Keratinocyte (primary cell): ENCODE measurements around the gene ITPA. TPM values are rescaled to one million over a fixed set of nuclear protein-coding genes. Genes with fewer than 3 reads are reported as not detected.

Source experiments
- DNase-seq: peaks from one replicate; pipeline ENCODE4 v3.0.0-alpha.2; 2011; ENCODE audit warnings: low read depth, missing footprints, low spot score
- FAIRE-seq: peaks from 2 replicates; lab custom pipeline; 2011; peaks lifted over from hg19 to GRCh38; lab: Jason Lieb, UNC
- H2AFZ ChIP-seq: 2 replicates; pipeline ENCODE4 v1.6.0; 2012; ENCODE audit warnings: low read length, control low read depth, inconsistent platforms; ENCODE audit not compliant: control insufficient read depth
- H3K27ac ChIP-seq: 2 replicates; pipeline ENCODE4 v1.5.1; 2011; ENCODE audit warnings: low read length; ENCODE audit not compliant: control insufficient read depth, insufficient read depth
- H3K27me3 ChIP-seq: 3 replicates; pipeline ENCODE4 v1.6.0; 2011; ENCODE audit warnings: low read length; ENCODE audit not compliant: control insufficient read depth, insufficient read depth; ENCODE audit errors: extremely low read depth
- H3K36me3 ChIP-seq, 2 experiments: 2 replicates in 1 of 2; 3 replicates in 1 of 2; pipeline ENCODE4 v1.5.1; 2011; ENCODE audit warnings: low read length in 2 of 2, mild to moderate bottlenecking in 1 of 2; ENCODE audit not compliant: control insufficient read depth in 2 of 2, insufficient read depth in 2 of 2; ENCODE audit errors: extremely low read depth in 1 of 2
- H3K4me1 ChIP-seq: 3 replicates; pipeline ENCODE4 v1.5.1; 2011; ENCODE audit warnings: low read length; ENCODE audit not compliant: control insufficient read depth, insufficient read depth; ENCODE audit errors: extremely low read depth
- H3K4me2 ChIP-seq: 3 replicates; pipeline ENCODE4 v1.6.0; 2011; ENCODE audit warnings: low read depth, low read length; ENCODE audit not compliant: control insufficient read depth, insufficient read depth; ENCODE audit errors: extremely low read depth
- H3K4me3 ChIP-seq, 3 experiments: fragments of 200-600 bp in 1 of 3; sonication (generic) in 1 of 3; 2 replicates in 2 of 3; 3 replicates in 1 of 3; pipeline ENCODE4 v1.5.1; 2011 to 2016; ENCODE audit warnings: low read length in 3 of 3, mild to moderate bottlenecking in 3 of 3, control low read depth in 2 of 3, inconsistent platforms in 1 of 3, low read depth in 1 of 3, mixed read lengths in 1 of 3, mixed run types in 1 of 3, moderate library complexity in 1 of 3; ENCODE audit not compliant: control insufficient read depth in 2 of 3, insufficient read depth in 2 of 3; ENCODE audit errors: extremely low read depth in 1 of 3
- H3K79me2 ChIP-seq: 2 replicates; pipeline ENCODE4 v1.6.0; 2012; ENCODE audit warnings: low read length; ENCODE audit not compliant: control insufficient read depth, insufficient read depth
- H3K9ac ChIP-seq: 3 replicates; pipeline ENCODE4 v1.6.0; 2011; ENCODE audit warnings: low read length; ENCODE audit not compliant: control insufficient read depth, insufficient read depth; ENCODE audit errors: extremely low read depth
- H3K9me1 ChIP-seq: 3 replicates; pipeline ENCODE4 v1.6.0; 2011; ENCODE audit warnings: low read length; ENCODE audit not compliant: control insufficient read depth, insufficient read depth; ENCODE audit errors: extremely low read depth
- H3K9me3 ChIP-seq: 2 replicates; pipeline ENCODE4 v1.5.1; 2012; ENCODE audit warnings: low read depth, low read length; ENCODE audit not compliant: control insufficient read depth
- H4K20me1 ChIP-seq: 3 replicates; pipeline ENCODE4 v1.6.0; 2011; ENCODE audit warnings: low read length; ENCODE audit not compliant: control insufficient read depth, insufficient read depth; ENCODE audit errors: extremely low read depth
- EZH2 ChIP-seq: IDR thresholded peaks from one replicate; pipeline ENCODE4 v1.6.1; 2012; ENCODE audit warnings: inconsistent platforms, mild to moderate bottlenecking, low read length, moderate library complexity
- dilution Hi-C: fragments of 300-500 bp; cut with MboI; formaldehyde crosslinking; loops from one replicate; pipeline ENCODE4 v1.7.0; 2020; ENCODE audit warnings: low sequenced_read_pairs; ENCODE audit not compliant: extremely low pct_ligation_motif_present
- polyA plus RNA-seq, 5 experiments: library from polyadenylated mRNA; depleted of rRNA in 3 of 5; stranded (reverse) in 3 of 5; stranded (forward) in 1 of 5; unstranded in 1 of 5; fragments of >200 nt; gene quantifications; 1 replicate in 1 of 5; 2 replicates in 3 of 5; 3 replicates in 1 of 5; pipeline versions ENCODE4 v1.2.1 to v1.2.3, GENCODE V29; 2011 to 2012; ENCODE audit warnings: missing spikeins in 2 of 5, low read depth in 1 of 5, low replicate concordance in 1 of 5
- TF ChIP-seq, protein P1 (sequence below), 3 experiments: IDR thresholded peaks in 1 of 3; conservative IDR thresholded peaks in 1 of 3; optimal IDR thresholded peaks in 1 of 3; 2 replicates in 2 of 3; 3 replicates in 1 of 3; pipeline versions ENCODE3 to v1.5.1; 2011; ENCODE audit warnings: low read length in 3 of 3, mild to moderate bottlenecking in 3 of 3, moderate library complexity in 2 of 3, control low read depth in 1 of 3, inconsistent platforms in 1 of 3; ENCODE audit not compliant: insufficient read depth in 2 of 3; ENCODE audit errors: extremely low read depth in 1 of 3

ITPA gene
- polyA plus RNA-seq, 1 donor (not counting 4 experiments of a cell fraction or from before 2014, with no cell fraction given), result 40.5 TPM

- DNase-seq (no peak), FAIRE-seq (no peak)
- Histone ChIP-seq H3K79me2 (no peaks in the 10 kb centered on the region), H3K4me3 (peak overlapping the region in 1 of 3 experiments; percentile 29), H3K4me1 (no peaks in the 10 kb centered on the region), H3K9me1 (no peaks in the 10 kb centered on the region), H3K9ac (no peak overlapping the region), H3K4me2 (peak overlapping the region; percentile 67), H3K9me3 (no peaks in the 10 kb centered on the region), H3K27ac (no peak overlapping the region), H4K20me1 (no peaks in the 10 kb centered on the region), H3K36me3 (peaks cover 3 to 8% of the 10 kb centered on the region in 2 experiments), H3K27me3 (no peaks in the 10 kb centered on the region), H2AFZ (no peak overlapping the region)
- dilution Hi-C loops, result no loop called here
- no peak for TF ChIP-seq EZH2
- TF ChIP-seq, protein P1, sequence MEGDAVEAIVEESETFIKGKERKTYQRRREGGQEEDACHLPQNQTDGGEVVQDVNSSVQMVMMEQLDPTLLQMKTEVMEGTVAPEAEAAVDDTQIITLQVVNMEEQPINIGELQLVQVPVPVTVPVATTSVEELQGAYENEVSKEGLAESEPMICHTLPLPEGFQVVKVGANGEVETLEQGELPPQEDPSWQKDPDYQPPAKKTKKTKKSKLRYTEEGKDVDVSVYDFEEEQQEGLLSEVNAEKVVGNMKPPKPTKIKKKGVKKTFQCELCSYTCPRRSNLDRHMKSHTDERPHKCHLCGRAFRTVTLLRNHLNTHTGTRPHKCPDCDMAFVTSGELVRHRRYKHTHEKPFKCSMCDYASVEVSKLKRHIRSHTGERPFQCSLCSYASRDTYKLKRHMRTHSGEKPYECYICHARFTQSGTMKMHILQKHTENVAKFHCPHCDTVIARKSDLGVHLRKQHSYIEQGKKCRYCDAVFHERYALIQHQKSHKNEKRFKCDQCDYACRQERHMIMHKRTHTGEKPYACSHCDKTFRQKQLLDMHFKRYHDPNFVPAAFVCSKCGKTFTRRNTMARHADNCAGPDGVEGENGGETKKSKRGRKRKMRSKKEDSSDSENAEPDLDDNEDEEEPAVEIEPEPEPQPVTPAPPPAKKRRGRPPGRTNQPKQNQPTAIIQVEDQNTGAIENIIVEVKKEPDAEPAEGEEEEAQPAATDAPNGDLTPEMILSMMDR (optimal IDR thresholded peaks at IDR 0.05 in 1 of 3, IDR thresholded peaks at IDR 0.05 in 1 of 3, conservative IDR thresholded peaks at IDR 0.05 in 1 of 3; ENCODE audit: extremely low read depth in 1 of 3, insufficient read depth in 2 of 3, low read length in 3 of 3), result no peak
Measured at GRCh38 chr20:3248993-3249347, 39.7 kb downstream of the ITPA start.

- H2AFZ ChIP-seq, result no peak overlapping the region
- no peaks in the 10 kb centered on the region for H3K9me1 ChIP-seq
- H3K9ac ChIP-seq, result no peak overlapping the region
- no peaks in the 10 kb centered on the region for H3K4me1 ChIP-seq
- no peaks in the 10 kb centered on the region for H3K27me3 ChIP-seq
- H3K27ac ChIP-seq, result no peak overlapping the region
- no peaks in the 10 kb centered on the region for H3K9me3 ChIP-seq
- DNase-seq (no peak), FAIRE-seq (no peak)
- no peaks in the 10 kb centered on the region for H4K20me1 ChIP-seq
- peaks cover 8 to 10% of the 10 kb centered on the region in 2 experiments for H3K36me3 ChIP-seq
- H3K79me2 ChIP-seq, result no peaks in the 10 kb centered on the region
- dilution Hi-C loops, result no loop called here
- TF ChIP-seq, protein P1 (optimal IDR thresholded peaks at IDR 0.05 in 1 of 3, IDR thresholded peaks at IDR 0.05 in 1 of 3, conservative IDR thresholded peaks at IDR 0.05 in 1 of 3; ENCODE audit: extremely low read depth in 1 of 3, insufficient read depth in 2 of 3, low read length in 3 of 3), result peak in 2 of 3 experiments; percentile 15 to 30
- no peak for TF ChIP-seq EZH2
- no peak overlapping the region for H3K4me3 ChIP-seq
- H3K4me2 ChIP-seq, result no peak overlapping the region
Measured at GRCh38 chr20:3250091-3250504, 40.8 kb downstream of the ITPA start.
